HCT116 (cell line): ENCODE measurements around the gene SSUH2. TPM values are rescaled to one million over a fixed set of nuclear protein-coding genes. Genes with fewer than 3 reads are reported as not detected.

Source experiments
- ATAC-seq: fragments of 200-7000 bp; cut with Tn5 transposase; 2 replicates; pipeline ENCODE4 v1.9.1; 2020; ENCODE audit warnings: mild to moderate bottlenecking, moderate library complexity
- BruUV-seq: library from RNA; stranded (reverse); fragments of 400-500 nt; replicated peaks from 2 replicates; lab custom pipeline; 2021; lab: Mats Ljungman, UMichigan
- CTCF ChIA-PET: fragments of 300-600 bp; sonication (Branson Sonifier 250); formaldehyde crosslinking; loops from one replicate; lab custom pipeline; 2021; ENCODE audit warnings: antibody characterized with exemption; lab: Charles Lee
- POLR2A ChIA-PET: fragments of 300-600, 350-600 bp; sonication (Branson Sonifier 250); formaldehyde crosslinking; loops from one replicate; lab custom pipeline; 2021; ENCODE audit warnings: antibody characterized with exemption; lab: Charles Lee
- RAD21 ChIA-PET, 2 experiments: fragments of 300-600 bp; sonication (Branson Sonifier 250); formaldehyde crosslinking; loops; one replicate each; lab custom pipeline; 2023; ENCODE audit warnings: low total read pairs in 2 of 2; ENCODE audit not compliant: uncharacterized antibody in 2 of 2, unreplicated experiment in 2 of 2, low non-redundant PET in 1 of 2; lab: Charles Lee
- DNase-seq: peaks from one replicate; pipeline ENCODE4 v3.0.0-alpha.2; 2010; ENCODE audit warnings: low read depth, low spot score
- H2AFZ ChIP-seq: fragments of 200-600 bp; shearing (Covaris generic), sonication (generic); 2 replicates; pipeline ENCODE4 v1.6.1; 2017; ENCODE audit warnings: low read depth, mixed run types, mixed read lengths, antibody characterized with exemption, low read length; ENCODE audit not compliant: poor library complexity, severe bottlenecking
- H3K27ac ChIP-seq: 2 replicates; pipeline ENCODE4 v1.5.1; 2012; ENCODE audit warnings: low read depth, low read length
- H3K27me3 ChIP-seq: fragments of 200-600 bp; sonication (generic); 2 replicates; pipeline ENCODE4 v1.6.1; 2016; ENCODE audit warnings: mixed run types, low read length, mixed read lengths; ENCODE audit not compliant: insufficient read depth
- H3K36me3 ChIP-seq, 2 experiments: fragments of 200-500 bp in 1 of 2; fragments of 200-600 bp in 1 of 2; sonication (Bioruptor generic) in 1 of 2; sonication (generic) in 1 of 2; 2 replicates each; pipeline versions ENCODE4 v1.5.1 to v1.6.1; 2014 to 2016; ENCODE audit warnings: low read length in 2 of 2, inconsistent platforms in 1 of 2, mixed read lengths in 1 of 2, mixed run types in 1 of 2; ENCODE audit not compliant: insufficient read depth in 2 of 2, control insufficient read depth in 1 of 2
- H3K4me1 ChIP-seq, 2 experiments: fragments of 200-600 bp in 1 of 2; sonication (generic) in 1 of 2; 2 replicates each; pipeline versions ENCODE4 v1.5.1 to v1.6.1; 2012 to 2017; ENCODE audit warnings: low read length in 2 of 2, inconsistent platforms in 1 of 2, mild to moderate bottlenecking in 1 of 2, mixed read lengths in 1 of 2, mixed run types in 1 of 2, moderate library complexity in 1 of 2; ENCODE audit not compliant: insufficient read depth in 2 of 2, control insufficient read depth in 1 of 2
- H3K4me2 ChIP-seq: fragments of 200-600 bp; sonication (generic); 2 replicates; pipeline ENCODE4 v1.6.1; 2017; ENCODE audit warnings: mixed run types, low read length, mixed read lengths
- H3K4me3 ChIP-seq, 2 experiments: fragments of 200-600 bp in 1 of 2; sonication (generic) in 1 of 2; replicated peaks in 1 of 2; 2 replicates each; pipeline ENCODE4 v1.5.1; 2011 to 2016; ENCODE audit warnings: low read length in 2 of 2, control low read depth in 1 of 2, low read depth in 1 of 2, mild to moderate bottlenecking in 1 of 2, mixed read lengths in 1 of 2, mixed run types in 1 of 2
- H3K79me2 ChIP-seq: fragments of 200-600 bp; sonication (generic); 2 replicates; pipeline ENCODE4 v1.6.1; 2017; ENCODE audit warnings: mild to moderate bottlenecking, mixed run types, low read length, moderate library complexity, mixed read lengths; ENCODE audit not compliant: insufficient read depth
- H3K9ac ChIP-seq: fragments of 200-600 bp; sonication (generic); 2 replicates; pipeline ENCODE4 v1.6.1; 2016; ENCODE audit warnings: low read length, mixed read lengths
- H3K9me2 ChIP-seq: fragments of 200-600 bp; sonication (generic), shearing (Covaris generic); 2 replicates; pipeline ENCODE4 v1.6.1; 2017; ENCODE audit warnings: mixed run types, mild to moderate bottlenecking, moderate library complexity; ENCODE audit not compliant: insufficient read depth
- H3K9me3 ChIP-seq, 2 experiments: fragments of 200-500 bp in 1 of 2; fragments of 200-600 bp in 1 of 2; sonication (Bioruptor generic) in 1 of 2; sonication (generic) in 1 of 2; 2 replicates each; pipeline ENCODE4 v1.6.1; 2014 to 2017; ENCODE audit warnings: low read length in 2 of 2, mixed read lengths in 2 of 2, inconsistent platforms in 1 of 2, low read depth in 1 of 2, mild to moderate bottlenecking in 1 of 2, mixed run types in 1 of 2, moderate library complexity in 1 of 2; ENCODE audit not compliant: control insufficient read depth in 1 of 2, insufficient read depth in 1 of 2
- H4K20me1 ChIP-seq: fragments of 200-600 bp; sonication (generic), shearing (Covaris generic); 2 replicates; pipeline ENCODE4 v1.6.1; 2017; ENCODE audit warnings: mixed run types, mild to moderate bottlenecking, moderate library complexity; ENCODE audit not compliant: insufficient read depth
- ATF3 ChIP-seq: IDR thresholded peaks from 2 replicates; pipeline ENCODE4 v1.6.1; 2012
- CBX3 ChIP-seq: IDR thresholded peaks from 2 replicates; pipeline ENCODE4 v1.6.1; 2012; ENCODE audit warnings: low read depth
- CEBPB ChIP-seq: IDR thresholded peaks from 2 replicates; pipeline ENCODE4 v1.6.1; 2012; ENCODE audit warnings: low read depth
- CTCF ChIP-seq, 3 experiments: fragments of 200-600 bp in 1 of 3; sonication (generic) in 1 of 3; IDR thresholded peaks in 2 of 3; conservative IDR thresholded peaks in 1 of 3; 2 replicates each; pipeline ENCODE4 v1.5.1; 2012 to 2017; ENCODE audit warnings: low read depth in 2 of 3, low read length in 2 of 3, antibody characterized with exemption in 1 of 3, borderline replicate concordance in 1 of 3, control low read depth in 1 of 3, mild to moderate bottlenecking in 1 of 3, mixed read lengths in 1 of 3, mixed run types in 1 of 3, moderate library complexity in 1 of 3; ENCODE audit not compliant: insufficient read depth in 1 of 3
- EZH2phosphoT487 ChIP-seq: fragments of 200-600 bp; IDR thresholded peaks from 2 replicates; pipeline ENCODE4 v1.6.1; 2018; ENCODE audit warnings: antibody characterized with exemption, borderline replicate concordance
- FOSL1 ChIP-seq: IDR thresholded peaks from 2 replicates; pipeline ENCODE4 v1.6.1; 2012; ENCODE audit warnings: low read depth
- JUND ChIP-seq: IDR thresholded peaks from 2 replicates; pipeline ENCODE4 v1.6.1; 2012
- MAX ChIP-seq: IDR thresholded peaks from 2 replicates; pipeline ENCODE4 v1.6.1; 2012
- POLR2A ChIP-seq: IDR thresholded peaks from 2 replicates; pipeline ENCODE4 v1.7.0; 2011; ENCODE audit warnings: borderline replicate concordance; ENCODE audit not compliant: insufficient read depth, insufficient read length; ENCODE audit errors: extremely low read depth
- REST ChIP-seq: IDR thresholded peaks from 2 replicates; pipeline ENCODE4 v1.6.1; 2012; ENCODE audit warnings: low read depth
- ZBTB33 ChIP-seq: IDR thresholded peaks from 2 replicates; pipeline ENCODE4 v1.6.1; 2011; ENCODE audit warnings: mild to moderate bottlenecking, low read length, moderate library complexity; ENCODE audit not compliant: insufficient replicate concordance; ENCODE audit errors: extremely low read depth
- ZFX ChIP-seq: fragments of 450-650 bp; IDR thresholded peaks from 2 replicates; pipeline ENCODE4 v1.6.1; 2017
- intact Hi-C: fragments of 100-400 bp; cut with micrococcal nuclease; formaldehyde crosslinking; loops from 2 replicates; pipeline ENCODE4 v1.10.0; 2022
- total RNA-seq: library from RNA; stranded (reverse); gene quantifications from one replicate; pipeline ENCODE4 v1.2.1, GENCODE V29; 2021; ENCODE audit not compliant: unreplicated experiment

SSUH2 gene
- total RNA-seq, 1 experiment from 2014 or later, result 0.76 TPM

- TF ChIP-seq ZBTB33, result no peak
- no peak for TF ChIP-seq MAX
- TF ChIP-seq FOSL1, result no peak
- no peak for TF ChIP-seq CBX3
Observed at GRCh38 chr3:8574040-8574669, 70.4 kb downstream of the SSUH2 start (continued).

GRCh38 chr3:8573342-8573926, 71.2 kb downstream of the SSUH2 start:
- Histone ChIP-seq H3K79me2 (no peaks in the 10 kb centered on the region), H3K9me2 (no peaks in the 10 kb centered on the region), H3K36me3 (no peaks in the 10 kb centered on the region), H3K9me3 (no peaks in the 10 kb centered on the region), H4K20me1 (no peaks in the 10 kb centered on the region), H3K4me3 (no peak overlapping the region), H3K4me1 (peaks cover 0 to 5% of the 10 kb centered on the region in 2 experiments; a peak in 1 of 4 replicates), H3K9ac (no peak overlapping the region), H3K27me3 (no peaks in the 10 kb centered on the region), H2AFZ (no peak overlapping the region), H3K27ac (no peak overlapping the region), H3K4me2 (no peak overlapping the region)
- ChIA-PET RAD21 (no interaction called here), CTCF (no interaction called here), POLR2A (no interaction called here)
- no peak for ATAC-seq
- no TSS peak for BruUV-seq
- no peak for DNase-seq
- intact Hi-C loops, result no loop called here
- TF ChIP-seq JUND, result no peak
- TF ChIP-seq MAX, result no peak
- TF ChIP-seq CEBPB, result no peak
- no peak for TF ChIP-seq ATF3
- TF ChIP-seq REST, result no peak
- no peak for TF ChIP-seq POLR2A
- no peak for TF ChIP-seq CTCF (IDR thresholded peaks at IDR 0.05 in 2 of 3, conservative IDR thresholded peaks at IDR 0.05 in 1 of 3; ENCODE audit: borderline replicate concordance in 1 of 3, insufficient read depth in 1 of 3, low read depth in 2 of 3, low read length in 2 of 3)
- no peak for TF ChIP-seq FOSL1
- no peak for TF ChIP-seq ZBTB33
- TF ChIP-seq EZH2phosphoT487, result no peak
- TF ChIP-seq ZFX, result no peak
